Heart left ventricle (tissue), 16 donors: ENCODE data around the gene PCDHA9. TPM values are rescaled to one million over a fixed set of nuclear protein-coding genes. Genes with fewer than 3 reads are reported as not detected.

Experiments
- ATAC-seq, 4 donors: fragments of 200-7000 bp; cut with Tn5 transposase; one replicate each; pipeline ENCODE4 v1.9.1; 2020 to 2022; ENCODE audit warnings: moderate library complexity in 4 of 4, mild to moderate bottlenecking in 3 of 4, moderate number of reproducible peaks in 1 of 4
- DNase-seq, 5 donors: peaks; one replicate each; pipeline ENCODE4 v3.0.0-alpha.2; 2020
- H3K27ac ChIP-seq, 12 donors: fragments of 200-600 bp; sonication (generic) in 4 of 12; one replicate each; pipeline versions ENCODE4 v1.5.0 to v1.8.0; 2016 to 2022; ENCODE audit warnings: mild to moderate bottlenecking in 2 of 12
- H3K27me3 ChIP-seq, 9 donors: fragments of 200-600 bp; sonication (generic) in 2 of 9; one replicate each; pipeline versions ENCODE4 v1.5.1 to v1.8.0; 2016 to 2022; ENCODE audit warnings: mild to moderate bottlenecking in 3 of 9
- H3K36me3 ChIP-seq, 9 donors: fragments of 200-600 bp; sonication (generic) in 2 of 9; one replicate each; pipeline versions ENCODE4 v1.5.0 to v1.8.0; 2018 to 2022; ENCODE audit warnings: mild to moderate bottlenecking in 2 of 9
- H3K4me1 ChIP-seq, 12 donors: fragments of 200-600 bp; sonication (generic) in 4 of 12; one replicate each; pipeline versions ENCODE4 v1.5.0 to v1.8.0; 2016 to 2022; ENCODE audit warnings: mild to moderate bottlenecking in 3 of 12
- H3K4me3 ChIP-seq, 12 donors: fragments of 200-600 bp; sonication (generic) in 4 of 12; one replicate each; pipeline versions ENCODE4 v1.5.0 to v1.8.0; 2017 to 2022; ENCODE audit warnings: mild to moderate bottlenecking in 9 of 12, moderate library complexity in 4 of 12
- H3K9me3 ChIP-seq, 12 donors: fragments of 200-600 bp; sonication (generic) in 4 of 12; one replicate each; pipeline versions ENCODE4 v1.5.0 to v1.8.0; 2016 to 2022; ENCODE audit warnings: mild to moderate bottlenecking in 1 of 12
- CTCF ChIP-seq, 12 donors: fragments of 200-600 bp; sonication (generic) in 4 of 12; IDR thresholded peaks; one replicate each; pipeline versions ENCODE4 v1.5.0 to v1.8.0; 2018 to 2022; ENCODE audit warnings: antibody characterized with exemption in 12 of 12, mild to moderate bottlenecking in 5 of 12
- POLR2A ChIP-seq, 2 donors: fragments of 450-650 bp; IDR thresholded peaks; one replicate each; pipeline ENCODE4 v1.6.1; 2017; ENCODE audit warnings: antibody characterized with exemption in 2 of 2, mild to moderate bottlenecking in 2 of 2, moderate library complexity in 2 of 2
- WGBS, 4 donors: extraction: QIAGEN DNeasy Blood & Tissue Kit in 2 of 4; methylation state at CpG; one replicate each; pipeline versions ENCODE4 v1.1.5 to v1.1.7; 2013 to 2018; 5-methylcytosine and 5-hydroxymethylcytosine counted together
- intact Hi-C, 10 donors: fragments of 100-400 bp; cut with DNase I; formaldehyde crosslinking; loops; one replicate each; pipeline versions ENCODE4 v1.11.1 to v1.14.2; 2022
- polyA plus RNA-seq, 2 donors: library from polyadenylated mRNA; stranded (reverse); fragments of 200-250 nt; gene quantifications; one replicate each; pipeline ENCODE4 v1.2.3, GENCODE V29; 2013
- total RNA-seq, 9 donors: library from RNA; depleted of rRNA in 2 of 9; stranded (reverse); fragments of >200 nt in 2 of 9; fragmentation: NEBNext Ultra II Directional in 3 of 9; extraction: Animal tissue kit (Norgen Biotek cat#: 25700) in 3 of 9; gene quantifications; one replicate each; pipeline versions ENCODE4 v1.1.0 to v1.2.4, GENCODE V29; 2016 to 2023
- donor health status: ischemic (EF 13 %, LVEDD 7.1; RV severe dilation, severe dysfunction).
- donor health status: healthy with polysubstance abuse.
- donor health status: DM: no; HTN: yes; CAD: no.
- donor health status: DM: no; HTN: no; CAD: no.
- donor health status: ischemic (EF 25% LVEDD 6.9; RV normal size, moderate dysfunction).
- donor health status: ischemic (EF 25% LVEDD 5.7; RV mildly dilated, moderate dysfunction).
- donor health status: healthy.
- donor health status: DM: yes; HTN: yes; CAD: no.
- donor health status: ischemic (EF 35%, LVEDD 5.7; RV mildly dilated, moderate dysfunction).
- donor health status: nonischemic (EF 11% LVEDD 7.7; RV severe dilation, severe dysfunction).
- donor health status: DM: yes; HTN: yes; CAD: no.
- donor health status: PGD.
- donor health status: ischemic (EF 29% LVEDD 5.4; RV normal size, mild dysfunction).
- donor health status: nonischemic (EF 23%, LVEDD 6.1; RV moderate dilation, normal function).

PCDHA9 gene
- total and polyA plus RNA-seq, 11 donors = 0.07 to 0.15 (median 0.08) TPM; not detected in 8

GRCh38 chr5:140881889-140882590 lies 33.9 kb downstream of the PCDHA9 start, which contains the start of gene PCDHA13:
Gene PCDHA13 (plus strand): TSS chr5:140882124. CDS start chr5:140882269, 145 bp downstream.
- TF ChIP-seq CTCF (IDR thresholded peaks at IDR 0.05) (peak in 4 of 12 donors; percentile 15 to 41 (median 34)), POLR2A (IDR thresholded peaks at IDR 0.05) (no peak)
- Histone ChIP-seq H3K27me3 (peaks cover 0 to 70% (median 20%) of the 10 kb centered on the region in 9 donors), H3K36me3 (no peaks in the 10 kb centered on the region), H3K9me3 (peaks cover 0 to 41% (median 15%) of the 10 kb centered on the region in 12 donors), H3K4me1 (no peaks in the 10 kb centered on the region), H3K4me3 (peak within 1 kb of the TSS in 4 of 12 donors; percentile 12 to 31 (median 18)), H3K27ac (no peak within 1 kb of the TSS)
- ATAC-seq = no peak
- no peak for DNase-seq
- intact Hi-C loops = loop anchor here in 1 of 10 donors (10.0 kb wide), 1 partner anchor 163 kb away; no protein-coding TSS in a partner anchor
- WGBS, 4 donors = 8 to 10% (median 9%) methylated on average over 31 to 35 of the region's 35 CpGs

- intact Hi-C loops = loop anchor here in 1 of 10 donors (10.0 kb wide), 1 partner anchor 162 kb away; no protein-coding TSS in a partner anchor
- no peak overlapping the region for H3K27ac ChIP-seq
- no peak for TF ChIP-seq CTCF (IDR thresholded peaks at IDR 0.05)
- TF ChIP-seq POLR2A (IDR thresholded peaks at IDR 0.05) = no peak
Measured at GRCh38 chr5:140882591-140882899, 34.4 kb downstream of the PCDHA9 start.

GRCh38 chr5:140883373-140883772 lies 35.2 kb downstream of the PCDHA9 start:
- no peaks in the 10 kb centered on the region for H3K36me3 ChIP-seq
- WGBS, 4 donors = 33 to 49% (median 45%) methylated on average over 20 to 41 of the region's 41 CpGs
- H3K27ac ChIP-seq = no peak overlapping the region
- TF ChIP-seq POLR2A (IDR thresholded peaks at IDR 0.05) (no peak), CTCF (IDR thresholded peaks at IDR 0.05) (no peak)
- no peak for ATAC-seq
- H3K27me3 ChIP-seq = peaks cover 0 to 57% (median 13%) of the 10 kb centered on the region in 9 donors
- intact Hi-C loops = loop anchor here in 1 of 10 donors (10.0 kb wide), 1 partner anchor 161 kb away; no protein-coding TSS in a partner anchor
- H3K9me3 ChIP-seq = peaks cover 0 to 36% (median 12%) of the 10 kb centered on the region in 12 donors
- DNase-seq = no peak
- H3K4me3 ChIP-seq = no peak overlapping the region
- no peaks in the 10 kb centered on the region for H3K4me1 ChIP-seq

More at GRCh38 chr5:140882591-140882899, 34.4 kb downstream of the PCDHA9 start:
- DNase-seq = no peak
- peaks cover 0 to 39% (median 12%) of the 10 kb centered on the region in 12 donors for H3K9me3 ChIP-seq
- 16 to 24% (median 18%) methylated on average over 12 of the region's 12 CpGs for WGBS, 4 donors
- H3K36me3 ChIP-seq = no peaks in the 10 kb centered on the region
- no peaks in the 10 kb centered on the region for H3K4me1 ChIP-seq
- ATAC-seq = no peak
- H3K4me3 ChIP-seq = peak overlapping the region in 3 of 12 donors; percentile 16 to 31 (median 19)
- H3K27me3 ChIP-seq = peaks cover 0 to 65% (median 15%) of the 10 kb centered on the region in 9 donors

GRCh38 chr5:140883927-140884697 lies 35.9 kb downstream of the PCDHA9 start:
- Histone ChIP-seq H3K4me1 (no peaks in the 10 kb centered on the region), H3K4me3 (no peak overlapping the region), H3K9me3 (peaks cover 0 to 36% (median 12%) of the 10 kb centered on the region in 12 donors), H3K36me3 (no peaks in the 10 kb centered on the region), H3K27ac (no peak overlapping the region), H3K27me3 (peaks cover 0 to 49% (median 13%) of the 10 kb centered on the region in 9 donors)
- WGBS, 4 donors = 31 to 43% (median 38%) methylated on average over 50 to 79 of the region's 79 CpGs
- ATAC-seq (no peak), DNase-seq (peak in 1 of 5 donors; percentile 51)
- no peak for TF ChIP-seq POLR2A (IDR thresholded peaks at IDR 0.05)
- TF ChIP-seq CTCF (IDR thresholded peaks at IDR 0.05) = no peak
- intact Hi-C loops = loop anchor here in 1 of 10 donors (10.0 kb wide), 1 partner anchor 161 kb away; no protein-coding TSS in a partner anchor
